Limb (tissue), 2 donors: Measurements from ENCODE around the gene MEF2C.

Experiments used
- DNase-seq, 2 donors: peaks; one replicate each; pipeline ENCODE4 v3.0.0-alpha.2; 2016; ENCODE audit errors: extremely low spot score in 2 of 2

MEF2C gene

DNA sequence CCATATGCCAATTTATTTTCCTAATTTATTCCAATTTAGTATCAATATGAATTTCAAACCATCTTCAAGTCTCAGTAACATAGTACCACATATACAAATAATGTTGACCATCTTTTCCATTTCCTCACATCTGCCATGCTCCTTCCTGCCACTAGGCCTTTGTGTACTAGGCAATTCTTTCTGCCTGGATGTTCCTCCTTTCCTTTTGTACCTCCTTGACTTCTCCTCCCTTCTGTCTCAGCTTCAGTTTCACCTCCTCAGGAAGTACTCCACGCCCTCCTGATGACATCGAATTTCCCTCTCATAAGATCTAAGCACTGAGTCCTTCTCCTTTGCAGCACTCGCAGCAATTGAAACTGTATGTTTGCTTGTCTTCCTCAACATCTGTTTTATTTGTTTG lies 53.9 kb downstream of the MEF2C start:
- DNase-seq = no peak

DNA sequence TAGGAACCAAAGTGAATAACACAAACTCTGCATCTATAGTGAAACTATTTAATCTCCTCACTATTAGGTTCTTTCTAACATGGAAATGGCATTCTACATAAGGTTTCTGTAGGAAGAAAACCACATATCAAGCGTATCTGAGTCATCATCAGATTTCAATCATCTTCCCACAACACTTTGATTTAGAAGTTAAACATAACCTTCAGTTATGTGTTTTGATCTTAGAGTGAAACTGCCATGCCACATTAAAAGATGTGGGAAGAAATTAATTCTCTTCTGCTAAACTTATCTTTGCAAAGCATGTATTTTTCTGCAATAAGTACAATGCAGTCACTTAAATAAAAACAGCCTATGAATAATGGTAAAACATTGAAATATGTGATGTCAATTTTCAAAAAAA lies 55.0 kb downstream of the MEF2C start:
- no peak for DNase-seq

DNA sequence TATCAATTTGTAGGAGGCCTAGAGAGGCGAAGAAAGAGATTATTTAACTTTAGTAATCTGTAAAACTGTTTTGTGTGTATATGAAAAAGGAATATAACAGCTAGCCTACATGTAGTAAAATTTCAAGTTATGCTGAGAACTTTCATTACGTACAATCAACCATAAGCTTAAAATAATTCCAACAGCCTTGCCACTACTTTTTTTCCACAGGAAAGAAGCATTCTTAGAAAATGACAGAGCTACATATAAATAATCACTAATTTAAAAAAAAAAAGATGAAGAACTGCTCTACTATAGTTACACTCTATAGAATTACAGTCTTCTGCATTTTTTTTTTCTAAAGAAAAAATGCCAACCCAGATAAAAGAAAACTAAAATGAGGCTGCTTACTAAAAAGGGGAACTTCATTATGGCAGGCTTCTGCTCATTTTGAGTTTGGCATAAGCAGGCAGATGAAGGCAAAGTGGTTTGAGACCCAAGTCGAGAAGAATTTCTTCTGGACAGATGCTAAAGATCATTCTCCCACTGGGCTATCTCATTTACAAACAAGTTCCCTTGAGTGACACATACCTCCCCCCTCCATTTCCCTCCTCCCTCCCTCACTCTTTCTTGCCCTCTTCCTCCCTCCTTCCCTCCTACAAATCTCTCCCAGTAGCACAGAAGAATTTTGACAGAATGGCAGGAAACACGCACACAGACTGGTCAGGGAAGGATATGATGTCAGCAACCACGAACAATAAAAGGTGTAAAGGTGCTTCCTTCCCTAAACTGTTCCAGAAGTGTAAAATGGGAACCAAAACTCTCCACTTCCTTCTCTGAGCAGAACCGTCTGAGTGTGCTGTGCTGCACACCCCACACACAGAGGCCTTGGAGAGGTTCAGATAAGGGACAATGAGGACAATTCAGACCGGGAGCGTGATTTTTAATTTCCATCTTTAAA lies 56.1 kb downstream of the MEF2C start:
- DNase-seq = no peak

DNA sequence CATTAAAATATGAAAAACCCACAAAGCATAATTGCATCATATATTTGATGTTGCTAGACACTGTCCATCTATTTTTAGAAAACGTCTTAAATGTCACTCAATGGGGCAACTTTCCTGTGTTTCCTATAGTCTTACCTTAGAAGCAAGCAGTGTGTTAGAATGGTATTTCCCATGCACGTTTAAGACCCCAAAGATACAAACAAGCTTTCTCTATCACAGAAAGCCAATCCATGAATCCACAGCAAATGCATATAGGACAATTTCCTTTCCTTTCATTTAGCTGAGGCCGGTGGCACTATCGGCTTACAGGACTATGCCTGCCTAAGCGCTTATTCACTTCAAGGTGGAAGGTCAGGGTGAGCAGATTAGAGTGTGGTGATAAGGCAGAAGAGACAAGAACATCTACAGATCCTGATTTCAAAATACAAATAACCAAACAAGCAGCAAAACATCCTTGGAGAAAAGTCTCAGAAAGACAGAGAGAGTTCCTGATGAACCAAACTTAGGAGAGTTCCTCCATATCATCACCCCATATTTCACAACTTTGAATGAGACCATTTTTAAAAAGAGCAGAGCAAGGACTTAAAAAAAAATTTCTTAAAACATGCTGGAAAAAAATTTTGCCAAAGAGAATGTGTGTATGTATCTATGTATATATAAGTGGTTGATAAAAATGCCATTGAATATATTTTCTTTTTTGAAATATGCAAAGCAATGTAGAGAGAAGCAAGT lies 57.2 kb downstream of the MEF2C start:
- DNase-seq = no peak

DNA sequence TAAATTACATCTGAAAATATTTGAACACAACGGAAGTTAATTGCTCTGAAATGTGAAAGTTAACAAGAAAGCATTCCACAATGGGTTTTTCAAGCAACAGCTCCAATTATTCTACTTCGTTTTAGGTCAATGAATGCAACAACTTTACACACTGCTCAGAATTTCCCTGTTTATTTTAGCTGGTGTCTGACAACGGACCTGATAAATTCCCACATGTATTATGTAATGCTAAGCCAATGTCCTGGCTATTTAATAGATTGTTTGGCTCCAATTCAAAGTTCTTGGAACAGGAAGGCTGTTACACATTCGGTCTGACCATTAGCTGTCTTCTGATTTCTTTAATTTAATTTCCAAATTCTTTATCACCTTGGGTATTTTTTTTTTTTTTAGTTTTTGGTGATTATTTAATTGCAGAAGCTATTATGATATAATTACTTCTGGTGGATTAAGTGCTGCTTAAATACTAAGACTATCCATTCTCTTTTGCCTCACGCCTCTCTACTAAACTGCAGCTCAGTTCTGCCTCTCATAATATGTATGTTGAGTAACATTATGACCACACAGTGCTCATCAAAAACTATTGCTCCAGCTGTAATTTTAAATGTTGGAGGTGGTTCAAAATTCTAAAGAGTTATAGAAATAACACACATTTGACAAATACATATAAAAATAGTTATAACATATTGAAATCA lies 57.9 kb downstream of the MEF2C start:
- peak in 1 of 2 donors; percentile 48 for DNase-seq

DNA sequence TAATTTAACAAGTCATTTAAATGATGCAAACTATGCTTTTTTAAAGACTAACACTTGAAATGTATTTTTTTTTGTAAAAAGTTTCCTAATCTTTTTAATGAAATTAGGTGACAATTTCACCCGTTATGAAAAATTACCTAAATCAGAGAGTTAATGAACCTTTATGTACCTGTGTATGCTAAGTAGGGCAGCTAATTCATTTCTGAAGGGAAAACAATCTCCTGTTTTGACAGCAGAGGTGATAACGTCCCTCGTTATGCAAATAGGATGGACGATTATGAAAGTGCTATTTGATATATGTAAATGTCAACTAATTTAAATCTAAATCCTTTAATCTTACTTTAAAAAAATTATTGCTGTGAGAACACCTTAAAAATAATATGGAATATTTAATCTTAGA lies 58.8 kb downstream of the MEF2C start:
- DNase-seq = no peak

DNA sequence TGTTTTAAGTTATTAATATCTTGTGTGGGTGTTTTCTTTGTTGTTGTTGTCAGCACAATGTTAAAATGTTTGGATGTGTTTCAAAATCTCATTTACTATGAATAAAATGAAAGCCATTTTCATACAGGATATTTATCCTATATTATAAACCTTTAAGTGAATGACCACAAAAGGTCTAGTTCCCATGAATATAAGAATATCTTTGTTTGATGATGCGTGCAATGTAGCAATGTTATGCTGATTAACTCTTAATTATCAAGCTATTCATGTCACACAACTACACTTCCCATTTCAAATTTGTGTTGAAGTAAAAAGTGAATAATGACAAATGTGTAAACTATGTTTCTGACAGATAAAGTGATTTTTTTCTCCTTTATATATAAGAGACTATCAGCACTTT lies 59.8 kb downstream of the MEF2C start:
- DNase-seq = no peak

DNA sequence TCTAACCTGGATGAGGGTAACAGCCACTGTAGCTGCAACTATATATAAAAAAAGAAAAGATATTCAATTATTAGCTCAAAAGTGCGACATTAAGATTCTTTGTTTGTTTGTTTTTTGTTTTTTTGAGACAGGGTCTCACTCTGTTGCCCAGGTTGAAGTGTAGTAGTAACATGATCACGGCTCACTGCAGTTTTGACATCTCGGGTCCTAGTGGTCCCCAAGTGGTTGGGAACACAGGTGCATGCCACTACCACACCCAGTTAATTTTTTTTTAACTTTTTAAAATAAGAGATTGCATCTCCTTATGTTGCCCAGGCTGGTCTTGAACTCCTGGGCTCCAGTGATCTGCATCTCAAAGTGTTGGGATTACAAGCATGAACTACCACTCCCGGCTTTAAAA lies 61.8 kb downstream of the MEF2C start:
- no peak for DNase-seq

DNA sequence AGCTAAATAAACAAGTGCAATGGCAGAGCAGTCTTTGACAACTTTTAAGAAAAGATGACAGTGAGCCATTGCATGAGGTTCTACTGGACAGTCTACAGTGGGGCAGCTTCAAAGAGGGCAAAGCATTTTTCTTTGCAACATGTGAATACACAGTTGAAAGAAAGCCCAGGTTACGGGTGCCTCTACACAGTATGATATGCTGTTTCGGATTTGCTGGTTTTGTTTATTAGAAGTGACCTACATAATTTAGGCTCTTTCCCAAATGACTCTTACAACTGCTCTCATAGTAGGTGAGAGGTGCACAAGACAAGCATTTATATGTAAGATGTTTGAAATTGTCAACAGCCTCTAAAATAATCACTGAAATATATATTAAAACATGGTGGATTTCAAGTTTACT lies 62.4 kb downstream of the MEF2C start:
- DNase-seq = no peak

DNA sequence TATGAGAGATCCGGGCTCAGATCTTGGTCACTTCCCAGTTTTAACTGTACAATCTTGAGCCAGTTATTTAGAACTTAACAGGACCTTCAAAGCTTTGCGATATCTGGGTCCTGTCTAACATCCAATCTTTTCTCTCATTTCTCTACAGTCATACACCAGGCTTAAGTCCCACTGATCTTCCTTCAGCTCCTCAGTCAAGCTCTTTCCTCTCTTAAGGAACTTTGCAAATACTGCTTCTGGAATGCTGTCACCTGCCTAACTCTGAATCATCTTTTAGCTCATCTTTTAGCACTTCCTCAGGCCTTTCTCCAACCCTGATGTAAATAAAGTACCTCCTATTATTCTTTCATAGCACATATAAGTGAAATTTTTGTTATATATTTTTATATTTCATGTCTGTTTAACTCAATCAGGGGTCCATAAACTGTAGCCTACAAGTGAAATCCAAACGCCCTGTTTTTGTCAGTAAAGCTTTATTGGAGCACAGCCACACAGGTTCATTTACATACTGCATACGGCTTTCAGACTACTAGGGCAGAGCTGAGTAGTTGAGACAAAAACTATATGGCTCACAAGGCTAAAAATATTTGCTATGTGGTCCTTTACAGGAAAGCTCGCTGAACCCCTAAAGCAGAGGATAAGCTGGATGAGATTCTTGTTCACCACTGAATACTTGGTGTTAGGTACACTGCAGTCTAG lies 63.5 kb downstream of the MEF2C start:
- DNase-seq = no peak

DNA sequence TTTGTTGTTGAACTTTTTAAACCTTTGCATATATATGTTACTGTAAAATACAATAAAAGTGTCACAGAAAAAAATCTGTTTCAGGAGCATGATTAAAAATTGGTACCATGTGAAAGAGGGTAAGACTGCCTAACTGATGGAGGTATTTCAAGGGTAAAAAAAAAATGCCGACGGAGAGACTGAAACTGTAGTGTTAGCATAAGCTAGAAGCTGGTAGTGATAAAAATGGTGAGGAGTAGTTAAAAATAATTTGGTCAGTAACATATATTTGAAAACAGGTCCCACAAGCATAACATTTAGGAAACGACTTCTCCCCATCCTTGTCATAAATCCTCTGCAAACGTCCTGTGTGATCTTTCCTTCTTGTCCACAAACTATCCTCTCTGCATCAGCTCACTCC lies 64.7 kb downstream of the MEF2C start:
- DNase-seq = no peak

DNA sequence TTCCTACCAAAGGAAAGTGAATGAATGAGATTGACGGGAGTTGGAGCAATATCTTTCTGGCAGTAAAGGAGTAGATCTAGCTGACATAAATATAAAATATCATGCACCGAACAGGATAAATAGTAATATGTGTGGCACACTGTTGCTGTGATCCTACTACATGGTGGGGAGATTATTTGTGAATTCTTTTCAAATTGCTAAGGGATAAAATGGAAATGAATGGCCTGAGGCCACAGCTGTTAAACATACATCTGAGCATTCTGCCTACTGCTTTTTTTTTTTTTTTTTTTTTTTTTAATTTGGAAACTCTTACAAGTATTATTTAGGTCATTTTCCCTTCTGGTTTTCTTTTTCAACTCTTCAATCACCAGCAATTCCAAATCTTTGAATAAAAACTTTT lies 66.8 kb downstream of the MEF2C start:
- DNase-seq = no peak

DNA sequence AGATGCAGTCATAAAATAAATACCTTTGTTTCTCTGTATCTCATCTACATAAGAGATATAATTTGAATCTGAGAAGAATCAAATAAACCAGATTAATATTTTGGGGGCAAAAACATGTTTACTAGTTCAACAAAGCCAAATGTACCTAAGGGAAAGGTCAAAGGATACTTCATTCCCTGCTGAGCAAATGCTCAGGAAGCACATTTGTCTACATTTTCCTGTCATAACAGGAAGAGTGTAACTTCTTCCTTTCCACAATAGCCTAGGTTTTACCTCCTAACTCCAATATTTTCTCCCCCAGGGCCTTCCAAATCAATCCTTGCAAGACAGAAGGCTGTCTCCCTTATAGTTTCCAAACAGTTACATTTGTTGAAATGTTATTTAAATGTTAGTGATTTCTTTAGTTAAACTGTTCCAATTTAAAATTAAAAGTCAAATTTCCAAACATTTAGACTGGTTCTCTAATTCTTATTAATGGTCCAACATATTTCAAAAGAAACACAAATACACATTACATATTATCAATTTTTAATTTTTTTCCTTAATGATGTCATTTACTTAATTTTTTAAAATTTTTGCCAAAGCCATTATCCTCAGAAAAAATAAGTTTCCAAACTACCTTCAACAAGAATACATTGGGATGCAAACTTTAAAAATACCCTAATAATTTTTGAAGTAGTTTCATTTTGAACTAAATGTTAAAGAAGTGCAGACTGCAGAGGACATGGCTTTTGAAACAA lies 67.8 kb downstream of the MEF2C start:
- no peak for DNase-seq

DNA sequence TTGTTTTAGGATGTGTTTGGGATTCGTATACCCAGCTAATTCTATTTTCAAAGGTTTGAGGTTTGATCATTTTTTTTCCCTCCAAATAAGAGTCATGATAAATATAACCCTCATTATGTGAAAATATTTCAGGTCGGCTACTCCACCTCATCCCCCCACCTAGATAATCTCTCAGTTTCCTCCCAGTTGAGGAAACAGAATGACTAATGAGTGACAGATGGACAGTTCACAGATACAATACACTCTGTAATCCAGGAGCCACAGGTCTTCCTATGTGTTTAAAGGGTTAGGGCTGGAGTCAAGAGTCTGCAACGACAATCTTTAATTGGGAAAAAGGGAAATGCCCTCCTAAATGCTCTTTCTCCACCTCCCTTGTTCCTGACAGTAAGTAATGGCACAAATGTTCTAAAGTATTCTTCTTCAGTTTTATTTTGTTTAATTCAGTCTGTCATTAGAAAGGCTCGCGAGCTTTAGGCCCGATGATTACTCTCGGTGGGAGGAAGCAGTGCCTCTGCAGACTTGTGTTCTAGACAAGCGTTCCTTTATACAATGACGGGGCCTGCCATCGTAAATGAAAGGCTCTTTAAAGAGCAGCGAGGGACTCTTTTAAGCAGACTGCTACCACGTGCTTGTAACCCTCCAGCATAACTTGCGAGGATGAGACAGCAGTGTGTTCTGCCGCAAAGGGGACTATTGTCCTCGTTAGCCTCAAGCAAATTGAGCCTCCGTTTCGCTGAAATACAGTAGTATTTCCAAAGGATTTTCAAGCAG lies 69.0 kb downstream of the MEF2C start:
- no peak for DNase-seq

DNA sequence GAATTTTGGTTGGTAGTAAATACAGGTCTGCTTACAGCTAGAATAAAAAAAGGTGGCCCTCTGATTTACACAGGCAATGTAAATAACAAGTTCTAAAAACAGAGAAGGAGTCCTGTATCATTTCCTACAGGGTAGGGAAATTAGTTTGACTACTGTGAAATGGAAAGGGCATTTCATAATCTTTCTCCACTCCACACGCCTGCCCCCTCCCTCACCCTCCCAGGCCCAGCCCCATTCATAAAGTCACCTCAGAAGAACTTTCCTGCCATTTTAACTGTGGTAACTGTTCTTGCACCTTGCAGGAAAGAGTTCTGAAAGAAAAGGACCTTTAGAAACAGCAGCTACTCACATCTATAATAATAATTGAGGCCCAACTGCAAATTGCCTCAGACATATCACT lies 69.7 kb downstream of the MEF2C start:
- DNase-seq = no peak

DNA sequence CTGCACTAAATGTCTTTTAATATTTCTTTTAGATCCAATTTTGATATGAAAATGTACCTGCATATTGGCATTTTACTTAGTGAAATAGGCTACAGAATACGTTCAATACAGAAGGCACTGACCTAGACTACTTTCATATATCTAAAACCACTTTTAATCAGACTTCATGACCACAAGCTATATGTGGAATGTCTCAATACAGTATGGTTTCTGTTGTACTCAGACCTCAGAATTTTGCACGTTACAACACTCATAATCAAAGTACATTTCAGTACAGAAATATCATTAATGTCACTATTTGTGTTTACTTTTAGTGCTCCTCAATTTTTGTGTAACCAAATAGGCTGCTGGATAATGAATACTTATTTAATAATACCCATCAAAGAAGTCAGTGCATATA lies 74.8 kb downstream of the MEF2C start:
- no peak for DNase-seq

DNA sequence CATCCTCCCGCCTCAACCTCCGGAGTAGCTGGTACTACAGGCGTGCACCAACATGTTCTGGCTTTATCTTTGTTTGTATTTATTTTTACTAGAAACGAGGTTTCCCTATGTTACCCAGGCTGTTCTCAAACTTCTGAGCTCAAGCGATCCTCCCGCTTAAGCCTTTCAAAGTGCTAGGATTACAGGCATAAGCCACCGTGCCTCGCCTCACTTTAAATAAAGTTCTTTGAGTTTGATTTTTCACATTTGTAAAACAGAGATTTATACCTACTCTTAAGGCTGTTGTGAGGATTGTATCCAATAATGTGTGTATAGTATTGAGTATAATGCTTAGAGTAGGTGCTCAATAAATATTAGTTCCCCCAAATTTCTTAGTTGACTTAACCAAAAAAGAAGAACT lies 75.7 kb downstream of the MEF2C start:
- DNase-seq = no peak

DNA sequence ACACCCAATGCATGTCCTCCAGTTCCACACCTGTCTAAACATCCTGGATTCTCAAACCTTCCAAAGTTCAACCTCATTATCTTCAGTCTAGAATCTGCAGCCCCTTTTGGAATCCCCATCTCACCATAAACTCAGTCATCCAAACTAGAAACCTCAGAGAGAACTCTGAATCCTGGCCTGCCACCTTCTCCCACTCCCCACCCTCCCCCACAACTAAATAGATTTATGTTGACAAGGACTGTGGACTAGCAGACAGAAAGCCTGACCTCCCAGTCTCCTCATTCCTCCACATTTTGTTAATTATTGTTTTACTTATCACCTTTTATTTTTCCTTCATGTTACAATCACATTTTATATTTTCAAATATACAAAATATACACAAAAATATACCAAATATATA lies 76.6 kb downstream of the MEF2C start:
- no peak for DNase-seq

DNA sequence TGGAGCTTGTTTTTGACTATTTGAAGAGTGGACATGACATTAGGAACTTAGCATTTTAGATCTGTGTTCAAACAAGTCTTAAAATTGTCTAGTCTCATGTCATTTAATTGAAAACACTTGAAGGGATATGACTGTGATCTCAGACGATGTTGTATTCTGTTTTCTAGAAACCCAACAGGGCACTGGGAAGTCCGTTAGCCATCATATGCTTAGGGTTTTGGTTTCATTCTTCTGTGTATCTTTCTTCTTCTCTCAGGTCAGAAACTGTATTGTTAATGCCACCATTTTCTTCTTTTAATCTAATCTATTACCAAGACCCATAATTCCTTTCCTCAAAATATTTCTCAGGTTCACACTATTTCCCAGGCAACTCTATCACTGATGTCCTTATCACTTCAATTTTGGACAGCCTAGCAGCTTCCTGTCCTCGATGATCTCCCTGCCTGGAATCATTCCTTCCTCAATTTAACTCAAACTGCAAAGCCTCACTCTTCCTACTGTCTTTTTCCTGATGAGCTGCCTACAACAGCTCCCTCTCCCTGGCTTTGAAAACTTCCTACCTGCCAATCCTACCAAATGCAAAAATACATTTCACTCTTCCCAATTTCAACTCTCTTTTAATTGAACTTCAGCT lies 77.7 kb downstream of the MEF2C start:
- DNase-seq = no peak

DNA sequence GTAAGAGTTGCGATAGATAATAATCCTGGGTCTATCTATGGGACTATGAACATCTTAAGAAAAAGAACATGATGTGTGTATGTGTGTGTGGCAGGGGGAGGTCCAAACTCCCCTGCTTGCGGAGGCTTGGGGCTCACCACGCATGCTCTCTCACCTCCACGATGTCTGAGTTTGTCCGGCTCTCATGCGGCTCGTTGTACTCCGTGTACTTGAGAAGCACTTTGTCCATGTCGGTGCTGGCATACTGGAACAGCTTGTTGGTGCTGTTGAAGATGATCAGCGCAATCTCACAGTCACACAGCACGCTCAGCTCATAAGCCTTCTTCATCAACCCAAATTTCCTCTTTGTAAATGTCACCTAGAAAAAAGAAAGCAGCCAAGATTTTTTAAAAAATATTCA lies 78.5 kb downstream of the MEF2C start:
- no peak for DNase-seq
